GM12864 (cell line): ENCODE data around the gene MACO1.

Experiments used
- DNase-seq: peaks from one replicate; pipeline ENCODE4 v3.0.0-alpha.2; 2011; ENCODE audit warnings: low read depth
- H3K4me3 ChIP-seq: 2 replicates; pipeline ENCODE4 v1.5.1; 2011; ENCODE audit warnings: mild to moderate bottlenecking, low read depth, low read length, control low read depth
- TF ChIP-seq, protein P1 (sequence below): IDR thresholded peaks from 2 replicates; pipeline ENCODE4 v1.5.1; 2011; ENCODE audit warnings: low read depth, mild to moderate bottlenecking, moderate library complexity, low read length, control low read depth, inconsistent platforms; ENCODE audit errors: missing control alignments

Gene MACO1

DNA sequence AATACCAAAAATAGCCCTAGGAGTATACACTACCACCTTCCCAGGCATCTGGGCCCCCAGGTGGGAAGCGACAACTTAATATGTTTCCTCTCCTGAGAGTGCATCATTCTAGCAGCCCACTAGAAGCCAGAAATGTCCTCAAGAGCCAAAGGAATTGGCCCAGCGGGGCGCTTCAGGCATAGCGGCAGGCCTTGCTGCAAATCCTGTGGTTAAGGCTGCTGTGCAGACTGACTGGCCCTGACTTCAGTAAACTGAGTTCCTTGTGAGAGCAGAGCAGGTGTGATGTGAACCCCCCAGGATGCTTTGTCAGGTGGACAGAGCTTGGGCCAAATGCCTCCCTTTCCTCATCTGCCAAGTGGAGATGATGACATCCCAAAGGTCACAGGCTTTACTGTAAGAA, 83.0 kb downstream of the MACO1 start:
- TF ChIP-seq, protein P1, sequence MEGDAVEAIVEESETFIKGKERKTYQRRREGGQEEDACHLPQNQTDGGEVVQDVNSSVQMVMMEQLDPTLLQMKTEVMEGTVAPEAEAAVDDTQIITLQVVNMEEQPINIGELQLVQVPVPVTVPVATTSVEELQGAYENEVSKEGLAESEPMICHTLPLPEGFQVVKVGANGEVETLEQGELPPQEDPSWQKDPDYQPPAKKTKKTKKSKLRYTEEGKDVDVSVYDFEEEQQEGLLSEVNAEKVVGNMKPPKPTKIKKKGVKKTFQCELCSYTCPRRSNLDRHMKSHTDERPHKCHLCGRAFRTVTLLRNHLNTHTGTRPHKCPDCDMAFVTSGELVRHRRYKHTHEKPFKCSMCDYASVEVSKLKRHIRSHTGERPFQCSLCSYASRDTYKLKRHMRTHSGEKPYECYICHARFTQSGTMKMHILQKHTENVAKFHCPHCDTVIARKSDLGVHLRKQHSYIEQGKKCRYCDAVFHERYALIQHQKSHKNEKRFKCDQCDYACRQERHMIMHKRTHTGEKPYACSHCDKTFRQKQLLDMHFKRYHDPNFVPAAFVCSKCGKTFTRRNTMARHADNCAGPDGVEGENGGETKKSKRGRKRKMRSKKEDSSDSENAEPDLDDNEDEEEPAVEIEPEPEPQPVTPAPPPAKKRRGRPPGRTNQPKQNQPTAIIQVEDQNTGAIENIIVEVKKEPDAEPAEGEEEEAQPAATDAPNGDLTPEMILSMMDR, result no peak
- H3K4me3 ChIP-seq, result no peak overlapping the region
- no peak for DNase-seq

DNA sequence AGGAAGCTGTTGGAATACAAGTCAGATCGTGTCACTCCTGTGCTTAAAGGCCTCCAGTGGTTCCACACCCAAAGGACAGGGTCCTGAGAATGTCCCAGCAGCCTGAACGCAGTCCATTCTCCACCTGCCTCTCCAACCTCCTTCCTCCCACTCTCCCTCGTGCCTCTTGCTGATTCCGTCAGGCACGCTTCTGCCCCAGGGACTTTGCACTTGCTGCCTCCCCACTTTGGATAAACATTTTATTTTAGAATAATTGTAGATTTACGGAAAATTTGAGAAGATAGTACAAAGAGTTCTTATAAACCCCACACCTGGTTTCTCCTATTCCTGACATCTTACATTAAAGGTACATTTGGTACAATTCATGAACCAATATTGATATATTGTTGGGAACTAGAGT, 84.3 kb downstream of the MACO1 start:
- TF ChIP-seq, protein P1, result no peak
- DNase-seq, result no peak
- H3K4me3 ChIP-seq, result no peak overlapping the region

DNA sequence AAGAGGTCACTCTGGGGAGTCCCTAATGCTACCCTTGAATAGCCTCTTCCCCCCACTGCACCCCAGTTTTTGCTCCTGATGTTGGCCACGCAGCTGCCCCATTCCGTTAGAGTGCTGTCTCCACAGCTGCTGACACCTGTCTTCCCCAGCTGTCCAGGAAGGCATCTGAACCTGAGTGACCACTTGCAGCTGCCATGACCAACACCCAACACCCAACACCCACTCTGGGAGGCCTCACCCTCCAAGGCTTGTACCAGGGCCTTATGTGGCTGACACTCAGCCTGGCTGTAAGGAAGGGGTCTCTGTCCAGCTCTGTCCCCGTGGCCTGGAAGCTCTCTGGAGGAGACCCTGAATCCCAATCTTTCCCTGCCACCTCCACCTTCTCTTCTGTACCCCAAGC, 86.0 kb downstream of the MACO1 start:
- no peak for DNase-seq
- no peak overlapping the region for H3K4me3 ChIP-seq
- TF ChIP-seq, protein P1, result no peak

DNA sequence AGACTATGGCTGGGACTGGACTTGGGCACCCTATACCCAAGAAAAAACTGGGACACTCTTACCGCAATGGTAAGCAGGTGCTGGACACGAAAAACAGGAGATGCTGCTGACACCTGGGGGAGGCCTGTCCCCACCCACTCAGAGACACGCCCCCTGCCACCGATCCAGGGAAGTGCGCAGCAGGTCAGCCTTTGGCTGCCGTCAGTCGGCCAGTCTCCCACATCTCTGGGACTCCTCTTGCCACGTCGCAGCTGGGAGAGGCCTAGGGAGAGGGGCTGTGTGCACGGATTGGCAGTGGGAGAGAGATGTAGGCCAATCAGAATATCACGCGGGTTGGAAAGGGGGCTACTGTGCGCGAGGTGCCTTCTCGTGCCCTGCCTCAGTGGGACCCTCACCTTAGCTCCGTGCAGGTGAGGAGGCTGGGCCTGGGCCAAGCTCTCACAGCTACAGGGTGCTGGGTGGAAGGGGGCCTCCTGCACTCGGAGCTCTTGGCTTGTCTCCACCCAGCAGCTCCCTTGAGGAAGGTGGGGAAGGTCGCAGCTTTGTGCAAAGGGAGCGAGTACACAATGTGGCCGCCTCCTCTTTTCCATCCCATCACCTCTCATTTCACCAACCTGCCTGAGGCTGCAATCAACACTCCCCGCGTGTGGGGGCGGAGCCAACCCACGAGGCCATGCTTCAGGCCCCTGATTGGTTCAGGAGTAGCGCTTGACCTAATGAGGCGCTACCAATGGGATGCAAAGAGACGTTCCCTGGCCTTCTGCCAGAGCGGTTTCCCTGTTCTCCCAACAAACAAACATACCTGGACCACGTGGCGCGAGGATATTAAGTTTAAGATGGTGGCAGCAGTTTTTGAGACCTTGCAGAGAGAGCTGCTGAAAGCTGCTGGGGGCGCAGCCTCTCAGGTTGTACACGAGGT, 87.0 kb downstream of the MACO1 start:
- no peak for DNase-seq
- TF ChIP-seq, protein P1, result no peak
- no peak overlapping the region for H3K4me3 ChIP-seq

DNA sequence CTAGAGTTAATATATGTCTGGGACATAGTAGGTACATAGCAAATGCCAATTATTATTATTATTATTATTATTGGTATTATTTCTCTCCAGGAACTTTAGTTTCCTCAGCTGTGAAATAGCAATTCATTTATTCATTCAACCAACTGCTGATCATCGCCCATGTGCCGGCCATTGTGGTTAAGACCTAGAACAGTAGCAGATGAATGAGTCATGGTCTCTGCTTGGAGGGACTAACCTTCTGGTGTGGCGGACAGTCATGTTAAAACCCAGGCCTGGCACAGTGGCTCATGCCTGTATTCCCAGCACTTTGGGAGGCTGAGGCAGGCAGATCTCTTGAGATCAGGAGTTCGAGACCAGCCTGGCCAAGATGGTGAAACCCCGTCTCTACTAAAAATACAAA, 88.9 kb downstream of the MACO1 start:
- TF ChIP-seq, protein P1, result no peak
- no peak overlapping the region for H3K4me3 ChIP-seq
- DNase-seq, result no peak

DNA sequence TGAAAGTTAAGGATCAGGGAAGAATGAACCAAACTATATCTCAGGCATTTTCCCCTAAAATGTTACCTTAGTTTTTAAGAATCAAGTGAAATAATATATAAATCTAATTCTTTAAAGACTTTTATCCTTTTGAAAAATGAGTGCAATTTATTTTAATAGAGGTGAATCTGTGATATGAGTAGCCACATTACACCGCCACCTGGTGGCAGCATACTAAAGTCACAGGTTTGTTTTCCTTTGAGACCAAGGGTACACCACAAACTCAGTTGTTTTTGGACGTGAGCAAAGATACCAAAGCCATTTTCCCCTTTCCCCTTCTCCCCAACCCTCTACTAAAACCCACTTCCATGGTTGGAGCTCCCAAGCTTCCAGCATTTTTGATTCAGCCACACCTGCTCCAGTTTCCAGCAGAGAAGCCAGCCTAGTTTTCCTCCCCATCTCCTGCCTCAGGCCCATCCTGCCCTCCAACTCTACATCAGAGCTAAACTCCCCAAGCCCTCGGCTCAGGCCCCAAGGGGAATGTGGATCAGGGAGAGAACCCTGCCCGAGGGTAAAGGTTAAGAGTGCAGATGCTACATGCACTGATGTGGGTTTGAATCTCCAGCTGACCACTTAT, 89.9 kb downstream of the MACO1 start:
- no peak overlapping the region for H3K4me3 ChIP-seq
- TF ChIP-seq, protein P1, result peak; percentile 75
- peak; percentile 27 for DNase-seq
